Raji (cell line): ENCODE data around the gene SETD3.

Experiments used
- POLR2A ChIP-seq: IDR thresholded peaks from 2 replicates; pipeline ENCODE4 v1.6.1; 2011; ENCODE audit warnings: low read depth, low read length, control low read depth; ENCODE audit not compliant: insufficient read depth

SETD3 gene

DNA sequence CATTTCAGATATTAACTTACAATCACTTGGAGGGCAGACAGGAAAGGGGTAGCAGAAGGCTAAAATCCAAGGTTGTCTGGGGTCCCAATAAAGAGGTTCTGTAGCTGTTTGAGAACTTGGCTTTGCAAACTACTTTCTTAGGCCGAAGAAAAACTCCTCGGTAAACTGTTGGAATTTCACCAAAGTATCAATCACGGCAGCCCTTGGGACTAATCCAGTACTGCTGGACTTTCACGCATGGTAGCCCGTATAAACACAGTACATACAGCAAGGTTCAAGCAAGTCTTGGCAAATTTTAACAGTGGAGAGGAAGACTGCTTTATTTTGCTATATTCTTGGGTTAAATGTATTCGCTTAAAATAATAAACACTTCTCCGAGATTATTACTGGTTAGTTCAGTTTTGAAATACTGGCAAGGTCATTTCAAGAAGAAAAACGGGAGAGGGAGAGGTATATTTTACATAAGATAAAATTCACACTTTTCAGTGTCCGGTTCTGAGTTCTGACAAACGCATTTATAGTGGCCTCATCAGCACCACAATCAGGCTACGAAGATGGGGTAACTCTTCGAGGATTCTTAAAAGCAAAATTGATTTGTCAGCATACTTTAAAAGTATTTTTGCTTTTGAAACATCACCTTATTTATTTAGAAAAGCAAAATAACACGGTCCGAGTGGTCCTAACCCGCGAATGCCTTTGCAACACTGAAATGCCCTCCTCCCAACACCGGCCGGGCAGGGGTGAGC lies 1.3 kb downstream of the SETD3 start:
- TF ChIP-seq POLR2A = no peak

DNA sequence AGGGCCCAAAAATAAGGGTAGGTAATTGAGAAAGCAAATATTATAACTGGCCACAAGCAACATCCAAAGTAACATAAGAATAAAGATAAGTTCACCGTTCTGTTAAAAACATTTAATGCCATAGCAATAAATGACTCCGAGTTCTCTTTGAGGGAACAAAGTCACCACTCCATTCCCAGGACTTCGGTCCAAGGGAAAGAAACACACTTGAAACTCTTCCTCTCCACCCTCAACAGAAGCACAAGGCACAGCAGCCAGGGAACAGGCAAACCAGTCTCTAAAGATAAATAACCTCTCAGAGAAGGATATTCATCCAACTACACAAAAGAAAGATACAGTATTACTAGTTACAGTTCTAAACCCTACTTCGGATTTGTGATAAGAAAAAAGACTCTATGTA lies 2.5 kb downstream of the SETD3 start:
- TF ChIP-seq POLR2A = no peak

DNA sequence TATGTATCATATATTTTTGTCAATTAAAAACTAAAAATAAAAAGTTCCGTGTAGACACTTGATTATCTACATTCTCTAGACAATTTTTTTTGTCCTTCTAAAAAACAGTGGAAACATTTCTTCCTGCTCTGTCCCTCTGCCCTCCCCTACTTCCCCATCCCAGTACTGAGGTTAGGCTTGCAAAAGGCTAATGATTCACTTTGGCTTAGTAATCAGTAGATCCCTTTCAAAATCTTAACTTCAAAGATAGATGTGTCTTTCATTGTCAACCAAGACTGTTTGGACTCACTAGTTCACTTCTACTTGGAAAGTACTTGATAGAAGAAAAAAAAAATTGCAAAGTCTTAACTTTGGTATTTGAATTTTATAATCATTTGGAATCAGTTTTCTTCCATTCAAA lies 3.8 kb downstream of the SETD3 start:
- no peak for TF ChIP-seq POLR2A

DNA sequence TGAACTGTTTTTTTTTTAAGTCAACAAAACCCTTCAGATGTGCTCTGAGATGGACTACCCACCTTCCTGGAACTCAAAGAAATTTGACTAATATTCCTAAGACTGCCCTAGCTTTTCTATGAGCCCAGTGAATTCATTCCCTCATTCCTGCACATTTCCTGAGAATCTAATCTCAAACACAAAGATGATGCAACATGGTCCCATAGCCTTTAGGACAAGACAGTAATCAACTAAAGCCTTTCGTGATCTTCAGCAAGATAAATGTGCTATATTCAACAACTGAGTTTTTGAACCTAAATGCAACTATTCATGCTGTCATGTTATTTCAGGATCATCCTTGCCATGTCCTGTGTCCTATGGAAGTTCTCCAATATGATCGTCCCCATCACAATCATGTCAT lies 5.0 kb downstream of the SETD3 start:
- no peak for TF ChIP-seq POLR2A

DNA sequence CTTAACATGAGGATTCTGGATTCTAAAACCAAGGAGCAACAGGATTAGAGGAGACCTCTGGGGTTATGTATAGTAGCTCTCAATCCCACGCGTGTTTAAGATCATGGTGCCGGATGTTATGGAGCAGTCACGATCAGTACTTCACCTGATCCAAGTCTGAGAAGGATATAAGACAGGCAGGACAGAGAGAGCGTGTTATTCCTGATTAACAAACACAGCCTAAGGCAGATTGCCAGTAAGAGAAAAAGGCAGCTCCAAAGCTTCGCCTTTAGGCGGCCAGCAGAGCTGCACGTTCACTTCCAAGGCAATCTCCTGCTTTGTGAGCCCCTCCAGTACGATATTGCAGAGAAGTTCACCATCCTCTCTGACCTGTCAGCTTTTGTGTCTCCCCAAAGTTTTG lies 5.5 kb downstream of the SETD3 start:
- no peak for TF ChIP-seq POLR2A

DNA sequence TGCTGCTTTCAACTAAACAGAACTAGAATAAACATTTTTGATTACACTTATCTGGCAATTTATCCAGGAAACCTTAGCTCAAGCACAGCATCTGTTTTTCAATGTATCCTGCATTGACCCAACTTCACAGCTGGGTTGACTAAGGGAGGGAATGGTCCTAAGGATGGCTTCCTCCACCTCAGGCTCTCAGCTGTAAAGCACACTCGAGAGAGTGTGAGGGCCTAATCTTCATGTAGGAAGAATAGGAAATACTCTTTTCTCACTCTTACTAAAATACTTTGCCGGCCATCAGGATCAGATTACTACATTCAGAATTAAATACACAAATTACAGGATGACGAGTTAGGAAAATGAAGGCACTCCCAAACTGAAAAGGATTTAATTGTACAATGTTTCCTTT lies 7.2 kb downstream of the SETD3 start:
- TF ChIP-seq POLR2A = no peak

DNA sequence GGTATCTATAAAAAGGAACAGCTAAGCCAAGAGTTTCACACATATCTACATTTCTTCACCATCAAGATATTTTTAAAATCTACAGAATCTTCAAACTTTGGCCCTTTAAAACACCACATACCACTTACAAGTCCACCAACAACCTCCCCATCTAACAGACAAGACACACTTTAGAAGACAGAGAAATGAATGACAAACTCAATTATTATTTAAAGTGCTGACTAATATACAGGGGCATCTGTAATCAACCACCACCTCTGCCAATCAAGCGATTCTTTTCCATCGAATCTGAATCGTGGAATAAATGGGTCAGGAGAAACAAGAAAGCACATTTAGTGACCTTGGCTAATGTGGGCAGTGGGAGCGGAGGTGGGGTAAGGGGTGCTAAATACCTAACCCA lies 7.7 kb downstream of the SETD3 start:
- TF ChIP-seq POLR2A = no peak

DNA sequence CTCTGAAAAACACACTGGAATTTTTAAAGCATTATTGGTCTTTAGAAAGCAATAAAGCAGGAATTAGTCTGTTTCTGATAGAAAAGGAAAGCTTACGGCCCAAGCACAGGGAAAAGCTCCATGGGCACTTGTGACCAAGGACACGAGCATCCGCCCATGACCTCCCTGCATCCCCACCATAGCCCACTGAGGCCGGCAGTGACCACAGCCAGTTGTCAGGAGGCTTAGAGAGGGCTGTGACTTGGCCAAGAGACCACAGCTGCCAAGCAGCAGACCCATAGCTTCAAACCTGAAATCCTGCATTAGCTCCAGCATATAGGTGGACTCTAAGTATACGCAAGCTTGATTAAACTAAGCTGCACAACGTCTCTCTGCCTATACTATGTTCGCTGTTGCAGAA lies 8.9 kb downstream of the SETD3 start:
- no peak for TF ChIP-seq POLR2A

DNA sequence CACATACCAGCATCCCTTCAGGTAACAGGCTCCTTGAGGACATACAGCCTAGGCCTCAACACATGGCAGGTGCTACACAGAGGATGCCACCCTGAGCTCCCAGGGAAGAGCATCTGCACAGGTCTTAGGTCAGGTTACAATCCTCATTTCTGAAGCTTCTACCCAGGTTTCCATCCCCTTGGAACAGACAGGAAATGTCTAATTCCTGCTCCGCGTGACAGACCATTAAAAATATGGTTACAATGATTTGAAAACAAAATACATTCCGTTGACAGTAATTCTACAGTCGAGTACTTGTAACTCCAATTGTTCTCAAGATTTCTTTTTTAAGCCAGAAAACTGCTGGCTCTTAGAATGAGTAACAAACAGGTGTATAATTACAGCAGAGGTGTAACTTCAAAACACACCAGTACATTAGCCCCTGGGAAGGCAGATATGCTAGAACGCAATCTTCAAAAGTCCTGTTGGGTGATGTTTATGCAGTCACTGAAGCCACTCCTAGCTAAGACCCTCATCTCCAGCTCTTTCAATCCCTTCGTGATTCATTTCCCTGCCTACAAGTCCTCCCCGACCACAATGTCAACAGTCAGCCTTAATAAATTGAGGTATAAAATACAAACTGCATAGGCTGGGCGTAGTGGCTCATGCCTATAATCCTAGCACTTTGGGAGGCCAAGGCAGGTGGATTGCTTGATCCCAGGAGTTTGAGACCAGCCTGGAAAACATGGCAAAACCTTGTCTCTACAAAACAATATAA lies 11.6 kb downstream of the SETD3 start:
- TF ChIP-seq POLR2A = no peak

DNA sequence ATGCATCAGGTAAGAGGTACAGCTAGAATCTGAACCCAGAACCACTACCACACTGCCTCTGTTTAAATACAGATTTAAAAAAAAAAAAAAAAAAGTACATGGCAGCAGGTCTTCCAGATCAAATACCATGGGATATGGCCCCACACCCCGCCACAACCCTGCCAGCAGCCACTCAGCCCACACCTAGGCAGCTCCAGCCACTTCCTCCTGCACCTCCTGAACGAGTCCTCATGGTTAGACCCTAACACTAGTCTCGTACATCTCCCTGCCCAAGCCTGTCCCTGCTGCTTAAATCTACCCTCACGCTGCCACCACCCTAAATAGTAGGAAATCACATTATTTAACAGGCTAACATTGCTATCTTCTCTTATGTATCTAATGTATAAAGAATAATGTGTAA lies 12.6 kb downstream of the SETD3 start:
- TF ChIP-seq POLR2A = no peak

DNA sequence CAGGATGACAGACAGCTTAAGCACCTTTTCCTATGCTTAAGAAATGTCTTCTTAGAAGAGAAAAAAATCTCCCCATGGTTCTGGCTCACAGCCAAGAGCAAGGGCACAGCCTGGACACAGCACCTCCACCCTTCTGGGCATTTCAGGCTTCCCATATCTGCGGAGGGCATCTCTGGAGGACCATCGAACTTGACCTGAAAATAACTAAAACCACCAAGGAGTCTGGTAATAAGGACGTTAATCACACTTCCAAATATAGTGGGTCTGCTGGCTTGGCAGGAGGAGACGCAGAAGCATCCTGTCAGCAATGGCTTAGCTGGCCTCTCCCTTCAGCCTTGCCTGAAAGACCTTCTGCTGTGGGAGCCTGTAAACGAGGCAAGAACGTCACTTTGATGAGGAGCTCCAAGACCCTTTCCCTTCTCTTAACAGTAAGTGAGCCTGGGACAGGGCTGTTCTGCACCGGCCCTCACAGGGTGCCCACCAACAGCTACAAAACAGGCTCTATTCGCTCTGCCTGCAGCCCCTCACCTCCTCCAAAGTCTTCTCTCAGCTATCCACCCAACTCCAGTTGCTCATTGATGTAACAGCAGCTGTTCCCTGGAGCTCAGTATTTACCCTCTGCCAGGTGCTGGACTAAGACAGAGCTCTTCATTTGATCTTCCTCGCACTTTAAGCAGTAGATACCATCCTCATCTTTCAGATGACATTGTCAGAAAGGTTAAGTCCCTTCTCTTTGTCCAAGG lies 13.2 kb downstream of the SETD3 start:
- no peak for TF ChIP-seq POLR2A

DNA sequence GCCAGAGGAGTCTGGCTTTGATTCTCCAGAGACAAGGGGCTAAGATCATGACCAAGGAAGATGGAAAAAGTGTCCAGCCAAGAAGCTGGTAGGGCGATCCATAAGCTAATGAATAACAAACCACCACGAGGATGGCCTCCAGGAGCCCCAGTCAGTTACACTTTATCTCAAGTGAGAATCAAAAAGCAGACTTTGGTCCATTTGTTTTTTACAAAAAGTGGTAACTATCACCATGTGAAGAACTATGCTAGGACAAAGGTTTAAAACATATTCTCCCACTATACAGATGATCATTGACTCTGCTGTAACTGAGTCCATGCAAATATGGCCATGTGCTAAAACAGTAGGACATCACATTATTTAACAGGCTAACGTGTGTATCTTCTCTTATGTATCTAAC lies 13.9 kb downstream of the SETD3 start:
- no peak for TF ChIP-seq POLR2A

DNA sequence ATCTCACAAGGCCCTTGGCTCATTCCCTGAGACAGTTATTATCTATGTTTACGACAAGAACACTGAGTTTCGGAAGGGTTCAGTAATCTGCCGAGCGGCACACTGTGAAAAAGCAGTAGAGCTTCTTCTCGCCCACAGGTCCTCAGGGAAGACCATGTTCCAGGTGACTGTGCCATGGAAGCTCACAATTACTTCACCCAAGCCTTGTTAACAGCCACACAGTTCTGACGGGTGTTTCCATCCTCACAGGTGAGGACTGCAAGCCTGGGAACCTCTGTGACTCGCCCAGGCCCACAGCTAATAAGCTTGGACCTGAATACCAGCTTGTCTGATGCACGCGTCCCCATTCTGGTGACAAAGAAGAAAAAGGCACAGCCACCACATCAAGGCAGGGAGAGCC lies 15.4 kb downstream of the SETD3 start:
- no peak for TF ChIP-seq POLR2A

DNA sequence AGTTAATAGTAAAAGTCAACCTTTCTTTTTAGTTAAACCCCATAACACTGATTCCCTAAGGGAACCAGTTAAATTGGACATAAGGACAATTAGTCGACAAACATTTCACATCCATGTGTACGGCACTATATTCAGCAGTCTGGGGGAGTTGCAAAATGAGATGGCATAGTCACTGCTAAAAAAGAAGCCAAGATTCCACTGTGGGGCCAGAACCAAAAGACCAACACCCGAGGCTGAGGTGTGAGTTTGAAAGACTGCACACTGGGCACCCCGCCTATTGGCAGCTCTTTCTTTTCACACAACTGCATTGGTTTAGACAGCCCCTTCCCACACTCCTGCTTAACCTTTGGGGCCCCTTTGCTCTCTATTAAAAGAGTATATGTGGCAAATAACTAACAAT lies 16.7 kb downstream of the SETD3 start:
- TF ChIP-seq POLR2A = no peak

DNA sequence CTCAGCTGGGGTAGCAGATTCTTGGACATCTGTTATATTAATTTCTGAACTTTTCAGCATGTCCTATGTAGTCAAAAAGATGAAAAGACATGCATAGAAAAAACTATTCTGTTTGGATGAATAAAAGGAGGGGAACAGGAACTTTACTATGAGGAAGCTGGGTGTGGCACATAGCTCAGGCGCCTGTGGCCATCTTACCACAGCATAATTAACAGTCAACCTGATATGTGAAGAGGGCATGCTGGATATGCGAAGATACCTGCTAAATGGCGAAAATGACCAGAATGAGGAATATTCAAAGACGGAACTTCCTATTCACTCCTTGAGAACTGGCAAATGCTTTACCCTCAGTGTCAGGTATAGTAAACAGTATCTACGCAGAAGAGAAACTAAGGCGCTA lies 18.4 kb downstream of the SETD3 start:
- TF ChIP-seq POLR2A = no peak

DNA sequence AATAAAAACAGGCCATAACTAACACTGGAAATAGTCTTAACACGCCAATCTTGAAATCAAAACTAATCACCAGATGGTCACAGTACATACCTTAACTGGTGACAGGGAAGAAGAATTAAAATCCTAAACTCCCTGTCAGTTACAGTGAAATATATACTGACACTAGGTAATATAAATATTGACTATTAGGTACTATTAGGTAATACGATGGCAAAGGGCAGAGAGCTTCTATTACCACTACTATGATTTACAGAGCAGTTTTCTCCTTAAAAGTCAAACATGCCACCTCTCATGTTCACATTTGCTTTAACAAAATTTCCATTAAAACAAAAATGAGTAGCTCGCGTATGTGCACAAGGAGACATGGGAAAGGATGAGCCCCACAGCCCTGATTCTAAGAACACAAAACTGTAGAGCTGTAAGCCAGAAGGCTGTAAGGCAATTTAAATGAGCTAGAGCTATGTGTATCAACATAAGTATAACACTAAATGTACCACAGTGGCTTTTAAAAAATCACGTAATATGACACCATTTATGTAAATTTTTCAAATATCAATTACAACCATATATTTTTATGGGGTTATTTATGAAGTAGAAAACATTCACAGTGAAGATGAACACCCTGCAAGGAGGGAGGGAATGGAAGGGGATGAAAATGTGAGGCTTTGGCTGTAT lies 19.1 kb downstream of the SETD3 start:
- TF ChIP-seq POLR2A = no peak

DNA sequence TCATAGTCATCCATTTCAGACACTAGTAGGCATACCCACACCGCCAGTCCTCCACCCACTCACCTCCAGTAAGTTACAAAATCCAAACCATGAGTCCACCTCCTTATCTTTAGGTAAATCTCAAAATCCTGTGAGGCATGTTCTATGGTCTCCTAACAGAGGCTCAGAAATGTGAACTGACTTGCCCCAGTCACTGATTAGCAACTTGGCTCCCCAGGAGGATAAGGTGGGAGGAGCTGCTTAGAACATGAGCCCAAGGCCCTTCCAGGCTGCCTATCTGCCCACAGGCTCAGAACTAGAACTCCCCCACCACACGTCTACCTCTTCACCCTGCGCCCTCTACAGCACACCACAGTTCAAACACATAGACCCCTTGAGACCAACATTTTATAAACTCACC lies 19.9 kb downstream of the SETD3 start:
- TF ChIP-seq POLR2A = no peak
